ENCODE data around the gene IMPG2. TPM values are rescaled to one million over a fixed set of nuclear protein-coding genes. Genes with fewer than 3 reads are reported as not detected.

The IMPG2 gene
- total RNA-seq, 1 donor from 2014 or later, result 0.99 TPM

DNA sequence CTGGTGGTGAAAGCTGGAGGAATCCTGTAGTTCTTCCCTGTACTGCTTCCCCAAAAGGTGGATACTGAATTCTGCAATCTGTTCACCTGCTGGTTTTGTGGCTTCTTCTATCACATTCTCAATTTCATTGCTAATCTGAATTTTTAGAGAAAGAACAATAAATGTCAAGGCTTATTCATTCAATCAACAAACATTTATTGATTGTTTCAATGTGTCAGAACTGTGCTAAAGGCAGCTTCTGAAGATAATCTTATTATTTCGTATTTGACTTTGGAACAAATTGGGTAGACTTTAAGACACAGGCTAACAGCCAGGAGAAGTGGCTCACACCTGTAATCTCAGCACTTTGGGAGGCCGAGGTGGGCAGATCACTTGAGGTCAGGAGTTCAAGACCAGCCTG lies 46.8 kb downstream of the IMPG2 start:
- DNase-seq (ENCODE audit: low read depth in 2 of 2), result no peak

DNA sequence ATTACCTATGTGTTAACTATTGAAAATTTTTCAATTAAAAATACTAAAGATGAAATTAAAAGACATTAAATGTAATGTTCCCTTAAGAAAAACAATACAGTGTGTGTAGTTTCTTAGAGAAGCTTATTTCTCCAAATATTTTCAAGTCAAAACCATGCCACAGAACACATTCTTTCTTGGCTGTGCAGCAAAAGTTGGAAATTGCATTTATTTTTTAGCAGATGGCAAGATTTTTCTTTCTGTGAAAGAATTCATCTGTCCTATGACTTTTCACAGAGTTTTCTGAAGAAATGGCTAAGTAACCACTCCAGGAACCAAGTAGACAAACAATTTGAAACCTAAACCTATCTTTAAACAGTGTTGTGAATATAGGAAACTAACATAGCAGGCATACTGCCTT lies 47.2 kb downstream of the IMPG2 start:
- DNase-seq (ENCODE audit: low read depth in 2 of 2), result no peak

GRCh38 chr3:101271728-101272127 lies 48.6 kb downstream of the IMPG2 start:
- no peak for DNase-seq (ENCODE audit: low read depth in 2 of 2)

DNA sequence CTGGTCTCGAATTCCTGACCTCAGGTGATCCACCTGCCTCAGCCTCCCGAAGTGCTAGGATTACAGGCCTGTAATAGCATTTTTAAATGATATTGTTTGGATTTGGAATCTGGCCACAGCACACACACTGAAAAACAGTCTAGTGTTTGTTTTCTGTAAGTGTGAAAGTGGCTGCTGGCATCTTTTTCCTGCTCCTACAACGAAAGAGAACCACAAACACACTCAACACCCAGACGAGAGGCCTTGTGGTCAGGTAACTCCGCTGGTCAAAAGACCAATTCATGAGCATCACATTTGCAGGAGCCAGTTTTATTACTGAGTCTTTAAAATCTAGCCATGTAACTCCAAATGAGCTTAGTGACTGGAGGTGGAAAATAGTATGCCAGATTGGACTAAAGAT lies 50.2 kb downstream of the IMPG2 start:
- no peak for DNase-seq (ENCODE audit: low read depth in 2 of 2)

DNA sequence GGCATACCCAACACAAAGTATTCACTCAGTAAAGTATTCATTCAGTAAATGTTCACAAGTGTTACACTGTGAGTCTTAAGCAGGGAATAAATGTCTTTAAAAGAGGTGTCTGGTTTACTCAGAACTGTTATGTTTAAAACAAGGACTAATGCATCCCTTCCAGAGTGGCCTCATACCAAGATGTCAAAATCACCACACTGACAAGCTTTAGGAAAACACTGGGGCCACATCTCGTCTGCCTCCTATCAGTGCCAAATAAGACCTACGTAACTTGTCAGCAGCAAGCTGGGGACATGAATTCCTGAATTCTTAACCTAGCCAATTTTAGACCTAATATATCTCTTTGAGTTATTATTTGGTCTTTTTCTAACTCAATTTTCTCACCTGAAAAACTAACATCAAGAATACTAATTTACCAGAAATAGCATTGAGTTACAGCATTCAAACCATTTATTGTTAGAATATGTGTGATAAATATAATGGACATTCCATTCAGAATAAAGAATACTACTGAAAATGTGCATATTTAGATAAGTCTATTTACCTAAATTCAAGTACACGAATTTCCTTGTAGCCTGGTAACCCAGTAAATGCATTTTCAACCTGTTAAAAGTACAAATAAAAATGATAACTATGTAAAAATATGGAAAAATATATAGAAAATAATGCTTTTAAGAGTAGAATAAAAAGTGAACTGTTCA lies 51.3 kb downstream of the IMPG2 start:
- DNase-seq (ENCODE audit: low read depth in 2 of 2), result no peak

GRCh38 chr3:101268141-101268540 lies 52.2 kb downstream of the IMPG2 start:
- no peak for DNase-seq (ENCODE audit: low read depth in 2 of 2)

DNA sequence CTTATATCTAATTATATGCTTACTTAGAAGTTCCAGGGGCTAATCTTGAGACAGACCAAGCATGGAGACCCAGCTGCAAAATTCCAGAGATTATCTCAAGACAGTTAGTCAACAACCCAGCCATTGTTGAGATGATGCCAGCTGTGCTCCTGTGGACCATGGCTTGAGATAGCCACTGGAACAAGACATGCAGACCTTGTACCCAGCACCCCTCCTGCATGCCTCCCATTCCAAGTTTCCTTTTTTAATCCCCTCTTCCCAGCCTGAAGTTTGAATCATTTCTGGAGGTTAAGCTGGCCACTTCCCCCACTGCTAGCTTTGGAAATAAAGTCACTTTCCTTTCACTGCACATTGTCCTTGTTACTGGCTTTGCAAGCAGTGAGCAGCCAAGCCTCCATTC lies 53.8 kb downstream of the IMPG2 start:
- no peak for DNase-seq (ENCODE audit: low read depth in 2 of 2)

- no peak for DNase-seq (ENCODE audit: low read depth in 2 of 2)
Measured at GRCh38 chr3:101266071-101266470, 54.3 kb downstream of the IMPG2 start.

GRCh38 chr3:101262393-101263240 lies 57.8 kb downstream of the IMPG2 start:
- no peak for DNase-seq (ENCODE audit: low read depth in 2 of 2)

GRCh38 chr3:101261506-101261905 lies 58.9 kb downstream of the IMPG2 start:
- no peak for DNase-seq (ENCODE audit: low read depth in 2 of 2)

DNA sequence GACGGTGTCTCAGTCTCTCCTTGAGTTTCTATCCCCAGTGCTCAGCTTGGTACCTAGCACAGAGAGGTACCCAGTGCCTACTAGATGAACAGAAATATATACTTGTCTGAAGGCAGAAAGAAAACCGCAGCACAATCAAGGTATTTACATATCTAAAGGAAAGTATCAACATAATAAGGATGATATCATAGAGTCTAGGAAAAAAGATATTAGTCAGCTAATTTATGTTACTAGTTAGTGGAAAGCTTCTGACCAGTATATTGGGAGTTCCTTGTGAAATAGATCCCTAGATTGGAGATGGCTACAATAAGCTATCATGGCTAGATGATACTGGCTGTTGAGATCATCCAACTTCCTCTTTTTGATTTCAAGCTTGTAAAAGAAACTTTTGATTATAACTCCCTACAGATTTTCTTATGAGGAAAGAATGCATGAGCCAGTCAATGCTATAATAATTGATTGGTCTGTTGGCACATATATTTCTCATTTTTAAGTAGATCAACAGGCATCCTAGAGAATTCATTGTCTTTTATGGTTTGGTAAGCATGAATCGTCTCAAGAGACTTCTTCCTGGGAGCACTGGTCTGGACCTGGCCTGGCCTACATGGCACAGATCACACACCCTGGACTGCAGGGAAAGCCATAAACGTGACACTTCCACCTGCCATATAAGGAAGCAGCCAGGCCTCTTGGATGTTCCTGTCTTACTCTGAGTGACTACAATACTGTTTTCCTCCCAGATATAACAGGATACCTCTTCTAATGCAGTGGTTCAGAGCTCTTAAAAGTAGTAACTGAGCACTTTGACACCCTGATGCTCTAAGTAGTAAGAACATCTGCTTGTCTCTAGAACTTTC lies 60.7 kb downstream of the IMPG2 start:
- DNase-seq (ENCODE audit: low read depth in 2 of 2), result no peak

GRCh38 chr3:101256511-101256910 lies 63.9 kb downstream of the IMPG2 start:
- no peak for DNase-seq (ENCODE audit: low read depth in 2 of 2)

DNA sequence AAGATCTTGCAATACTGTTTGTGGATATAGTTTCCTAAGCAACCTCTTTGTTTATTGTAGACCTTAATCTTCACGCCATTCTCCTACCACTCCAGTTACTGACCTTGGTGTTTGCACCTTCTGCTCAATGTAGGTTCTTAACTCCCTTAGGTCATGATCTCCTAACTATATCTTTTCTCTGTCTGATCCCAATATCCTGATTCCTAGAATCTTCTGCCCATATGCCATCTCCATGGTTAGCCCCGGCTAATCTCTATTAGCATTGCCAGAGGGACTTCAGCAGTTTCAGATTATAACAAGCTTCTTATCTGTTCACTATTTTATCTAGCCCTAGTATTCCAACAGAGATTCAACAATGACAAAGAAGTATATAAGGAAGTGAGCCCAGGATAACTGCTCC lies 64.9 kb downstream of the IMPG2 start:
- DNase-seq (ENCODE audit: low read depth in 2 of 2), result no peak

GRCh38 chr3:101253396-101253795 lies 67.0 kb downstream of the IMPG2 start:
- no peak for DNase-seq (ENCODE audit: low read depth in 2 of 2)

- no peak for DNase-seq (ENCODE audit: low read depth in 2 of 2)
Measured at GRCh38 chr3:101252945-101253344, 67.4 kb downstream of the IMPG2 start.

GRCh38 chr3:101252307-101252706 lies 68.1 kb downstream of the IMPG2 start:
- no peak for DNase-seq (ENCODE audit: low read depth in 2 of 2)

DNA sequence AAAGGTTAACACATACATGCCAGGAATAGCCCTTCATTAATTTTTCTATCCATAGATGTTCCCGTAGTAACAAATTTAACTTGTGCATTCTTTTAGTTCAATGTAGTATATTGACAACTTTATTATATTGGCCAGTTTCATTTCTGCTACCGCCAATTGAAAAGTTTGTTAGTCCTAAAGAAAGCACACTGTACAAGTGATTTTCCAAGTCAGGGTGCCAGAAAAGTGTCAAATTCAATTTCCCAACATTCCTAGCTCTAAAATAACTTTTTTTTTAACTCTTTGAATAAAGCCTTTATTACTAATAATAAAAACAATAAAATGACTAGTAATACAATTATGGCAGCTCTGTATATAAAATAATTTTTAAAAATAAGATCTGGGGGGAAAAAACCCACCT lies 68.9 kb downstream of the IMPG2 start:
- DNase-seq (ENCODE audit: low read depth in 2 of 2), result peak in 1 of 2 donors; percentile 10

DNA sequence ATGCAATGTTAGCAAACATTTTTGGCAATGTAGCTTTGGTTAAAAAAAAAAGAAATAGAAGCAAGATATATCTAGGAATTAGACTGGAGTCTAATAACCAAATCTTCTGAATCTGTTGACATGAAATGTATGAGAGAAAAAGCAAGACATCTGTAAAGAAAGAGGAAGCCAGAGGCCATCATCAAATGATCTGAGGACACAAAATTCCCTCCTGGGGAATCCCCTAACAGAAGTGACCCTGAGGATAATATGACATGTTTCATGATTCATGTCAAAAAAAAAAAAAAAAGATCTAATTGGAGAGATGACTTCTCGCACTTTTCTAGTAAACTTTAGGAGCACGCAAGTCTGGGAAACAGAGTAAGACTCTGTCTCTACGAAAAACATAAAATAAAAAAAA lies 70.9 kb downstream of the IMPG2 start:
- no peak for DNase-seq (ENCODE audit: low read depth in 2 of 2)

GRCh38 chr3:101248736-101249135 lies 71.6 kb downstream of the IMPG2 start:
- DNase-seq (ENCODE audit: low read depth in 2 of 2), result peak; percentile 56 to 80

- no peak for DNase-seq (ENCODE audit: low read depth in 2 of 2)
Measured at GRCh38 chr3:101244212-101244575, 76.2 kb downstream of the IMPG2 start.

DNA sequence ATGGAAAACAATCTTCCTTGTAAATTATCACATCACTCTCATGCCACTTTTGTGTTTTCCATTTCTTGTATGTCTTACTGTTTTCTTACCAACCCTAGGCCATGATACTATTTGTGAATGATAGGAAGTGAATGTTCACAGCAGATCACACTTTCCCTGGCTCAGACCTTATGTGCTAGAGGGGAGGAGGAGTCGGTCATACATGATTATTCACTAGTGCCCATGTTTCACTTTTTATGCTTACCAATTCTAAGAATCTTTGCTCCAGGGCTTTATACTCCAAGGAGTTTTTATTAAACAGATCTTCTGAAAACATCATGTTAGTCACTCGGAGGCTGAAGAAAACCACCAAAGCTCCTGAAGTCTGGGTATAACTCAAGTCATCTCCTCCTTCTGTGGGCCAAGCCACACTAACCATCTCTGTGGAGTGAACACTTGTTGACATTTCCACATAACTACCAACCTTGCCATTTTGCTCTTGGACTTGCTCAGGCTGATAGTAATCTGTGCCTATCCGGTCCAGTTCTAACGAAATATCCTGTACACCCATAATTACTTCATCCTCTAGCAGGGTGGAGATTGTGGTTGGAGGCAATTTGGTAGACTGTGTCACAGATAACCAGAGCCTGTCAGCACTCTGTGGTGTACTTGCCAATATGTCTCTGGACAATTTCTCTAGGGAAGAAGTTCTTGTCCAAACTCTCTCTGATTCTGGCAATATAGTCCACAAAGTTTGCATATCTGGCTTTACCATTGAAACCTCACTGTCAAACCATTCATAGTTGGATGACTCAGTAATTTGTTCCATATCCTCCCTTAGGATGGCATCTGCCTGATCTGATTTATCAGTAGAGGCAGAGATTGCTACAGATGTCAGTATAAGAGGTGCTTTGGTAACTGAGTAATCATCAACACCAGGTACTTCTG lies 76.8 kb downstream of the IMPG2 start:
- no peak for DNase-seq (ENCODE audit: low read depth in 2 of 2)
